ENCODE data around the gene RAB40C. TPM values are rescaled to one million over a fixed set of nuclear protein-coding genes. Genes with fewer than 3 reads are reported as not detected.

Gene RAB40C
- total and polyA plus RNA-seq, 12 donors, result 9.1 to 32.0 (median 12.3) TPM

DNA sequence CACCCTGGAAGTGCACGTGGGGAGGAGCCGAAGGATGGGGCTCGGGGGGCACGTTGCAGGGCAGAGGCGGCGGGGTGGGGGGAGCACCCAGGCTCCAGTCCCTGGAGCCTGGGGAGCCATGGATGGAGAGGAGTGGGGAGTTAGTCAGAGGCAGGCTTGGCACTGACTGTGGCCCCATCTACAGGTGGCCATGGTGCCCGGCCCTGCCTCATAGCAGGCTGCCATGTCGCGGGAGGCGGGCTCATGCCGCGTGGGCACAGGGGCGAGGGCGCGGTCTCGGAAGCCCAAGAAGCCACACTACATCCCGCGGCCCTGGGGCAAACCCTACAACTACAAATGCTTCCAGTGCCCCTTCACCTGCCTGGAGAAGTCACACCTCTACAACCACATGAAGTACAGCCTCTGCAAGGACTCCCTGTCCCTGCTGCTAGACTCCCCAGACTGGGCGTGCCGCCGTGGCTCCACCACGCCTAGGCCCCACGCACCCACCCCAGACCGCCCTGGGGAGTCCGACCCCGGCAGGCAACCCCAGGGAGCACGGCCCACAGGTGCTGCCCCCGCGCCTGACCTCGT lies 26.7 kb upstream of the RAB40C start:
- no peak for TF ChIP-seq CTCF (IDR thresholded peaks at IDR 0.05)
- no peaks in the 10 kb centered on the region for H3K9me3 ChIP-seq
- H3K36me3 ChIP-seq, result no peaks in the 10 kb centered on the region
- intact Hi-C loops (cut with DNase I), result no loop called here
- ATAC-seq, result no peak
- peaks cover 5 to 54% (median 40%) of the 10 kb centered on the region in 7 donors for H3K27me3 ChIP-seq
- H3K4me1 ChIP-seq, result peaks cover 18 to 37% (median 31%) of the 10 kb centered on the region in 9 donors
- DNase-seq, result no peak
- WGBS, 2 donors, result 87 to 89% methylated on average over 30 of the region's 30 CpGs
- no peak overlapping the region for H3K4me3 ChIP-seq
- no peak overlapping the region for H3K27ac ChIP-seq

GRCh38 chr16:564690-565418 lies 25.0 kb upstream of the RAB40C start:
- peaks cover 0 to 38% (median 23%) of the 10 kb centered on the region in 7 donors for H3K27me3 ChIP-seq
- H3K4me3 ChIP-seq, result no peak overlapping the region
- H3K4me1 ChIP-seq, result peaks cover 18 to 42% (median 37%) of the 10 kb centered on the region in 9 donors
- TF ChIP-seq CTCF (IDR thresholded peaks at IDR 0.05), result no peak
- H3K27ac ChIP-seq, result no peak overlapping the region
- no peaks in the 10 kb centered on the region for H3K9me3 ChIP-seq
- 88 to 93% methylated on average over 40 to 42 of the region's 42 CpGs for WGBS, 2 donors
- DNase-seq, result no peak
- ATAC-seq, result no peak
- no peaks in the 10 kb centered on the region for H3K36me3 ChIP-seq
- intact Hi-C loops (cut with DNase I), result loop anchor here in 1 of 10 donors (5.0 kb wide), 1 partner anchor 38 kb away; the partner anchor contains the start of gene CAPN15

GRCh38 chr16:565419-566330 lies 24.2 kb upstream of the RAB40C start:
- no peak for ATAC-seq
- Histone ChIP-seq H3K4me3 (peak overlapping the region in 1 of 10 donors; percentile 48), H3K9me3 (no peaks in the 10 kb centered on the region), H3K27me3 (peaks cover 0 to 32% (median 18%) of the 10 kb centered on the region in 7 donors), H3K36me3 (no peaks in the 10 kb centered on the region), H3K4me1 (peaks cover 18 to 48% (median 41%) of the 10 kb centered on the region in 9 donors), H3K27ac (peak overlapping the region in 1 of 10 donors; percentile 73)
- no peak for DNase-seq
- TF ChIP-seq CTCF (IDR thresholded peaks at IDR 0.05), result no peak
- 47 to 48% methylated on average over 35 of the region's 35 CpGs for WGBS, 2 donors
- intact Hi-C loops (cut with DNase I), result loop anchor here in 1 of 10 donors (5.0 kb wide), 1 partner anchor 38 kb away; the partner anchor contains the start of gene CAPN15
